ENCODE measurements around the gene TM4SF18.

TM4SF18 gene

GRCh38 chr3:149280671-149281349, 52.6 kb downstream of the TM4SF18 start:
- no peak for DNase-seq

GRCh38 chr3:149278911-149279310, 54.5 kb downstream of the TM4SF18 start:
- no peak for DNase-seq

- no peak for DNase-seq
Observed at GRCh38 chr3:149277331-149277813, 56.1 kb downstream of the TM4SF18 start.

GRCh38 chr3:149276619-149277018, 56.8 kb downstream of the TM4SF18 start:
- no peak for DNase-seq

- no peak for DNase-seq
Observed at GRCh38 chr3:149274220-149274619, 59.2 kb downstream of the TM4SF18 start.

GRCh38 chr3:149273096-149273751, 60.2 kb downstream of the TM4SF18 start:
- DNase-seq, result no peak

GRCh38 chr3:149271669-149272068, 61.8 kb downstream of the TM4SF18 start:
- no peak for DNase-seq

GRCh38 chr3:149270180-149270579, 63.3 kb downstream of the TM4SF18 start:
- no peak for DNase-seq

GRCh38 chr3:149269687-149270086, 63.7 kb downstream of the TM4SF18 start:
- no peak for DNase-seq
